GM21390 (cell line): ENCODE results near the gene JSRP1.
A peak's percentile ranks its signal among the peaks of the same experiment; 100 is the strongest.
"Not testable (repeated sequence)": the region's sequence is repeated elsewhere in the genome, so short reads cannot be mapped to it uniquely, and the experiment has no call there.

ENCODE experiments used
- ATAC-seq: cut with Tn5 transposase; IDR thresholded peaks from one replicate; pipeline ENCODE4 v1.9.1; 2021; ENCODE audit not compliant: unreplicated experiment

Gene JSRP1

DNA sequence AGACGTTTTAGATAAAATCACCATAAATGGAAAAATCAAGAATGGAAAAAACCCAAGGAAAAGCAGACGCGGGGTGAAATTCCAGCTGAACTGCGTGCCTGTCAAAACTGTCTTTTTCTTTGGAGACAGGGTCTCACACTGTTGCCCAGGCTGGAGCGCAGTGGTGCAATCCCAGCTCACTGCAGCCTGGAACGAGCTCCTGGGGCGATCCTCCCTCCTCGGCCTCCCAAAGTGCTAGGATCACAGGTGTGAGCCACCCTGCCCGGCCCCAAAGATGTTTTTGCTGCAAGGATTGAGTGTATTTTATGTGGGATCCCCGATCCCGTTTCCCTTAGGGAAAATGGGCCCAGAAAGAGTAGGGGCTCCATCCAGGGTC lies 26.6 kb upstream of the JSRP1 start:
- no peak for ATAC-seq

DNA sequence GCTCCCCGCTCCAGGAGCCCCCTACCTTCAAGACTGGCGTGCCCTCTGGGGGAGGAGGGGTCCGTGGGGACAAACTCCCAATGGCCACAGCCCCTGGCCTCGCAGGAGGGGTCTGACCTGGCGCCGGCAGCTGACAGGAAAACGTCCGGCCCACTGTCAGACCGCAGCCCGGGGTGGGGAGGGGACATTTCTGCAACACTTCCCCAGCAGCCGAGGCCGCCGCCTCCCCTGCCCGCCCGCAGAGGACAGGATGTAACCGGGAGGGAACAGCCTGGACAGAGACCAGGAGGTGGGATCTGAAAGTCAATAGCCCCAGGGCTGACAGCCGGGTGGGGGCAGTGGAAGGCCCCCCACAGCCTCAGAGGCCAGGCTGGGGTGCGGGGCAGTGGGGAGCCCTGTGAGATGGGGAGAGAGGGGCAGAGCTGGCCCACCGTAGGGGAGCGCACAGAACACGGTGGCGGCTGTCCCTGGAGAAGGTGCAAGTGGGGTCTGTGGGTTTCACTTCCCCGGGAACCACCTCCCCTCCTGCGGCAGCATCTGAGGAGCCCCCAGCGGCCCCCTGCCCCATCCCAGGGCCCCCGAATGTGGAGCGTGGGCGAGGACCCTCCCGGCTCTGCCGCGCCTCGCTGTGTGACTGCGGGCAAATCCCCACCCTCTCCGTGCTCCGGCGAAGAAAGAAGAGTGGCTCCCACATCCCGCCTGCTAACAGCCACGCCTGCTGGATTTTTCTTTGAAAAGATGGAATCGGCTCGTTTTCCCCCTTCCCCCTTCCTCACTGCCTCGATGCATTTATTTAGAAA lies 26.0 kb upstream of the JSRP1 start, which contains the start of gene PEAK3:
TSS of gene PEAK3 (minus strand) at position 114 of the 800 bp plus-strand sequence. CDS start 1,244 bp downstream, outside the sequence.
- no peak for ATAC-seq

DNA sequence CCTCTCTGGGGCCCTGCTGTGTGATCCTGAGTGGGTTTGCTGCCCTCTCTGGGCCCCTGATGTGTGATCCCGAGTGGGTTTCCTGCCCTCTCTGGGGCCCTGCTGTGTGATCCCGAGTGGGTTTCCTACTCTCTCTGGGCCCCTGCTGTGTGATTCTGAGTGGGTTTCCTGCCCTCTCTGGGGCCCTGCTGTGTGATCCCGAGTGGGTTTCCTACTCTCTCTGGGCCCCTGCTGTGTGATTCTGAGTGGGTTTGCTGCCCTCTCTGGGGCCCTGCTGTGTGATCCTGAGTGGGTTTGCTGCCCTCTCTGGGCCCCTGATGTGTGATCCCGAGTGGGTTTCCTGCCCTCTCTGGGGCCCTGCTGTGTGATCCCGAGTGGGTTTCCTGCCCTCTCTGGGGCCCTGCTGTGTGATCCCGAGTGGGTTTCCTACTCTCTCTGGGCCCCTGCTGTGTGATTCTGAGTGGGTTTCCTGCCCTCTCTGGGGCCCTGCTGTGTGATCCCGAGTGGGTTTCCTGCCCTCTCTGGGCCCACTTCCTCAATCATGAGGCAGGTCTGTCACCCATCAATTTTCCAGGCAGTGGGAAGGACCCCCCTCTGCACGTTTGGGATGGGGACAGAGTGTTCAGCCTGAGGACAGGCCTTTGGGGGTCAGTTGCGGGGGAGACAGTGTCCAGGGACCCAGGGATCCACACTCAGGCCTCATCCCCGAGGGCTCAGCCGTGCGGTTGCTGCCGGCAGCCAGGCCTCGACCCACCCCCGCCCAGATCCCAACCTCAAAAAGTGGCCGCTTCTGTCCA lies 25.2 kb upstream of the JSRP1 start:
- not testable (repeated sequence) for ATAC-seq

DNA sequence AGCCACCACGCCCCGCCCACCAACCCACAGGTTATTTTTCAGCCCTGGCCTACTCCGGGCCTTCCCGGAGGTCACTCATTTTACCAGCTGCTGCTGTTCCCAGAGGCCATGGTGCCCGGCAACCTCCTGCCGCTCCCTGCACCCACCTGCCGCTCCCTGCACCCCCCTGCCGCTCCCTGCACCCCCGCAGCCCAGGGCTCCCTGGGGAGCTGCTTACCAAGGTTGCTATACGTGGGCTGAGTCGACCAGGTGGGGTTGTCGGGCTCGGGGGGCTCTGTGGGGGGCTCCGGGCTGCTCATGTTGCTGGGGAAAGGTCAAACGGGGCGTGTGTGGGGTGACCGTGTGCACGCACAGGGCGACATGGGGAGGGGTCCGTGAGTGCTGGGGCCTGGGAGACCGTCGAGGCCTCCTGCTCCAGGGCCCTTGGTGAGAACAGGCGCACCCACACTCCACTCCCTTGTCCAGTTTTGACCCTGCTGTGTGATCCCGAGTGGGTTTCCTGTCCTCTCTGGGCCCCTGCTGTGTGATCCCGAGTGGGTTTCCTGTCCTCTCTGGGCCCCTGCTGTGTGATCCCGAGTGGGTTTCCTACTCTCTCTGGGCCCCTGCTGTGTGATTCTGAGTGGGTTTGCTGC lies 24.5 kb upstream of the JSRP1 start:
- ATAC-seq = no peak

DNA sequence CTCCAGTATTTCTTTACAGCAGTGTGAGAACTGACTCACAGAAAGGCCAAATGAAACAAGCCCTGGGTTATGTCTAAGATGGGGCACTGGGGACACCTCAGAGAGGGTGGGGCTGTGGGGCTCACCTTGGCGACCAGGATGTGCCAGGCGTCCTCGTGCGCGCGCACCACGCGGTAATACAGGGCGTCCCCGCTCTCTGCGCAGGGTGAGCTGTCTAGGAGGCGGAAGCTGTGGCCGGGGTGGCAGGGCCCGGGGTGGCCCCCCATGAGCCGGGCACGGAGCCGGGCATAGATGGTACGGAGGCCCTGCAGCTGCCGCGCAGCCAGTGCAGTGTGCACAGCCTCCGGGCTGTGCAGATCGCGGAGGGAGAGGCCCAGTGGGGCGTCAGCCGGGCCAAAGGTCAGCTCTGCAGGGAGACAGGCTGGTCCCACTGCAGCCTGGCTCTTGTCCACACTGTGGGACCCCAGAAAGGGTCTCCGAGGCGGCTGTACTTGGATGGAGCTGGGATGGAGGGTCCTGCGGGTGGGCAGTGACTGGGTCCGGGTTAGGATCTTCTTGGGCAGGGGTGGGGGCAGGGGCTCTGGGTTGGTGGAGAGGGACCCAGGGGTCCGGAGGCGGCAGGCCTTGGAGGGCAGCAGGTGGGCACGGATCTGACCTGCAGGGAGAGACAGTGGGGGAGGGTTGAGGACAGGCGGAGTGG lies 22.4 kb upstream of the JSRP1 start:
- ATAC-seq = no peak

DNA sequence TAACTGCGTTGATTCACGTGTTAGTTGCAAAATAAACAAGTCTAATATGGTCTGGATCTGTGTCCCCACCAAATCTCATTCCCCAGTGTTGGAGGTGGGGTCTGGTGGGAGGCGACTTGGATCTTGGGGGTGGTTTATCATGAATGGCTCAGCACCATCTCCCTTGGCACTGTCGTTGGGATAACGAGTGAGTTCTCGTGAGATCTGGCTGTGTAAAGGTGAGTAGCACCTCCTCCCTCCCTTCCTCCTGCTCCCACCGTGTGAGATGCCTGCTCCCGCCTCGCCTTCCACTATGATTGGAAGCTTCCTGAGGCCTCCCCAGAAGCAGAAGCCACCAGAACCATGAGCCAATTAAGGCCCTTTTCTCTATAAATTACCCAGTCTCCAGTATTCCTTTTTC lies 20.9 kb upstream of the JSRP1 start:
- ATAC-seq = no peak

DNA sequence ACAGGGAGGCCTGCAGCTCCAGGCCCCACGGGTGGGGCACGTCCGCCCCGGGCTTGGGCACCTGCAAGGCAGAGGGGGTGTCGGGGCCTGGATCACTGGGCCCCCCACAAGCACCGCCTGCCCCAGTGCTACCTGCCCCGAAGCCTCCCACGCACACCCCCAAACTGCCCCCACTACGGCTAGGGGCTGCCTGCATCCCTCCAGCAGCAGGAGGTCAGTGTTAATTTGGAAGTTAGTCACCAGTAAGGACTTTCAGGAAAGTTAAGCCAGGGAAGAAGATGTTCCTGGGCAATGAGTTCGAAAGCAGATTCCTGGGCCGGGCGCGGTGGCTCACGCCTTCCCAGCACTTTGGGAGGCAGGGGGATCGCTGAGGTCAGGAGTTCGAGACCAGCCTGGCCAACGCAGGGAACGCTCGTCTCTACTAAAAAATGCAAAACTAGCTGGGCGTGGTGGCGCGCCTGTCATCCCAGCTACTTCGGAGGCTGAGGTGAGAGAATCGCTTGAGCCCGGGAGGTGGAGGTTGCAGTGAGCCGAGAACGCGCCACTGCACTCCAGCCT lies 20.3 kb upstream of the JSRP1 start:
- ATAC-seq = no peak

DNA sequence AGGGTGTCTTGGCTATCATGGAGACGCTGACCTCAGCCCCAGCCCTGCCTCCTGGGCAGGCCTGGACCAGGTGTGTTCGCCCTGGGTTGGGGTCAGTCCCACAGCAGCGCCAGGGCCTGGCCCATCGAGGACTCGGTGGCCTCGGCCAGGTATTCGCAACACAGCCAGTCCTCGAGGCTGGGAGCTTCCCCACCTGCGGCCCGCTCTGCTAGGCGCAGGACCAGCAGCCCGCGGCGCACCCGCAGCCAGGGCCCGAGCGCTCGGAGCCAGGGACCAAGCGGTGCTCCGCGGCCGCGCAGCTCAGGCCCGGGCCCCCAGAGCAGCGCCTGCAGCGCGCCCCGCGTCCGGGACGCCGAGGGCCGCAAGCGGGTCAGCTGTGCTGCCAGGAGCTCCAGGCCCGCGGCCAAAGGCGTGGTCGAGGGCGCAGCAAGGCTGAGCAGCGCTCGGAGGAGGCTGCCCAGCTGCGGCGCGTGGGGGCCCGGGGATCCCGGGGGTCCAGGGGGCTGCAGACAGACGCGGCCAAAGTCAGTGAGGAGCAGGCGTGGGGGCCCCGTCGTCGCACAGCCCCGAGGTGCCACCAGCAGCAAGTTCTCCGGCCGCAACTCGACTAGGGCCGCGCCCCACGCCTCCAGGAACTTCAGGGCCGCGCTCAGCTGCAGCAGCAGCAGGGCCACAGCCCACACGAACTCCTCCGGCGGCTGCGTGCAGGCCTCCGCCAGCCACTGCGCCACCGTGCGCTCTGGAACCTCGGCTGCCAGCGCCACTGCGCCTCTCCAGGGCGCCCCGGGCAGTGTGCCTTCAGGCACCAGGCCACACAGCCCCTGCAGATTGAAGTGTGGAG lies 19.6 kb upstream of the JSRP1 start:
- no peak for ATAC-seq

DNA sequence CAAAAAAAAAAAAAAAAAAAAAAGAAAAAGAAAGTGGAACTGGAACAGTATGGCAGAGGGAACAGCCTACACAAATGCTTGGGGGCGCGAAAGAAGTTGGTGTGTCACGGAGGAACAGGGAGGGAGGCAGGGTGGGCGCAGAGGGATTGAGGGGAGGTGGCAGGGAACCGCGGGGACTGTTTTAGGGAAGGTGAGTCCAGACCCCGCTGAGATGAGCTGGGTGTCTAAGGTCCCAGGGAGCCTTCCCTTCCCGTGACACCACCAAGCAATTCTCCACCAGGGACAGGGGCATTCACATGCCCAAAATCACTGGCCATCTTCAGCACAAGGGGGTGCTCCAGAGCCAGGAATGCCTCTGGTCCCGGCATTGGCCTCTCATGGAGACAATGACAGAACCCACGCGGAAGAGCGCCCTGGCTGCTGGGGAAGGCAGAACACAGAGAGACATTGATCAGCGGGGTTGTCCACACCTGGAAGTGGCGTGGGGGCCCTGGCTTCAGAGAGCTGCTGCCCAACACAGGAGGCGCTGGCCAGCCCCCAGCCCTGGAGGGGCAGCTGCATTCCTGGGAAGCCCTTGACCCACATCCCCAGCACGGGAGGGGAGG lies 18.8 kb upstream of the JSRP1 start:
- ATAC-seq = no peak

DNA sequence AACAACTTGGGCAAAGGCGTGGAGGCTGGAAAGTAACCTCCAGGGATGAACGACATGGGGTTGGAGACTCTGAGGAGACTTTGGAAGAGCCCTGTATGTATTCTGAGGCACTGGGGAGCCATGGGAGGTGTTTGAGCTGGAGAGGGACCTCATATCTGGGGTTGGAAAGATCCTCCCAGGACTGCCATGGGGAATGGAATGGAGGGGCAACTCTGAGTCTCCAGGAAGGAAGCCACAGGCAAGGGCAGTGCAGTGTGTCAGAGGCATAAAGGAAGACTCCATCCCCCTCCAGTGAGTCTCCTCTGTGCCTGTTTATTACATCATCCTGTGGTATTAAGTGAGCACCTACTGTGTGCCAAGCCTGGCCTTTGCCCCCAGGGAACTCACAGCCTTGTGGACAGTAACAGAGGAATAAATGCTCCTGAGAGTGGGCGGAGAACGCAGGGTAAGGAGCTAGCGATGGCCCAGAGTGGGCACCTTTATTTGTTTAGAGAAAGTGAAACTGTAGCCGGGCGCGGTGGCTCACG lies 18.0 kb upstream of the JSRP1 start:
- no peak for ATAC-seq

DNA sequence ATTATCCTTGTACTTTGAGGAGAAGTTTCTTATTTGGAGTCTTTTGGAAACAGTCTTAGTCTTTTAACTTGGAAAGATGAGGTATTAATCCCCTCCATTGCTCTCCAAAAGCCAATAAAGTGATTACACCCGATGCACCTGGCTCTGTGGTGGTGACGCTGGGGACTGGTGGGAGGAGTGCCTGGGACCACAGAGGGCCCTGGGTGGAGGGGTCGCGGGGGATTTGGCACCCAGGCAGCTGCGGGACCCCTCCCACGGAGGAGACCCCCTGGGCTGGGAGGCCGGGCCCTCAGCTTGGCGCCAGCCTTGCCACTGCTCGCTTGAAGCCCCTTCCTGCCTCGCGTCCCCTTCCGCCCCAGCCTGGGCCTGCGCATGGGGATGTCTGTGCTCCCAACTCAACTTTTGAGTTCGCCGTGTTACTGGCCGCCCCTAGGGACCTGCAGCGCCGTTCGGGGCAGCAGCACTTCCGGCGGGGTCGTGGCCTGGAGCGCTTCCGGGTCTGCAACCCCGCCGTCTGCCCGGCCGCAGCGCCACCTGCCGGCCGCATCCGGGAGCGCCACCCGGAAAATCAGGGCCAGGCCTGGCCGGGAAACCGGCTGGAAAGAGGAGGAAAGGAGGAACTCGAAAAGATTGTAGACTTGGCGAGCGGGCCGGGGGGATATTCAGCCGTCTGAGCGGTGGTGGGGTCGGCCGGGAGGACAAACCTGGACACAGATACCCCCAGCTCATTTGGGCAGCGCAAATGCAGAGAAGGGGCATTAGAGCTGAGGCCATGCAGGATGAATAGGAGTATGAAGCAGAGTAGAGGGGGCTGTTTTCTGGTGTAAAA lies 17.4 kb upstream of the JSRP1 start:
- no peak for ATAC-seq

DNA sequence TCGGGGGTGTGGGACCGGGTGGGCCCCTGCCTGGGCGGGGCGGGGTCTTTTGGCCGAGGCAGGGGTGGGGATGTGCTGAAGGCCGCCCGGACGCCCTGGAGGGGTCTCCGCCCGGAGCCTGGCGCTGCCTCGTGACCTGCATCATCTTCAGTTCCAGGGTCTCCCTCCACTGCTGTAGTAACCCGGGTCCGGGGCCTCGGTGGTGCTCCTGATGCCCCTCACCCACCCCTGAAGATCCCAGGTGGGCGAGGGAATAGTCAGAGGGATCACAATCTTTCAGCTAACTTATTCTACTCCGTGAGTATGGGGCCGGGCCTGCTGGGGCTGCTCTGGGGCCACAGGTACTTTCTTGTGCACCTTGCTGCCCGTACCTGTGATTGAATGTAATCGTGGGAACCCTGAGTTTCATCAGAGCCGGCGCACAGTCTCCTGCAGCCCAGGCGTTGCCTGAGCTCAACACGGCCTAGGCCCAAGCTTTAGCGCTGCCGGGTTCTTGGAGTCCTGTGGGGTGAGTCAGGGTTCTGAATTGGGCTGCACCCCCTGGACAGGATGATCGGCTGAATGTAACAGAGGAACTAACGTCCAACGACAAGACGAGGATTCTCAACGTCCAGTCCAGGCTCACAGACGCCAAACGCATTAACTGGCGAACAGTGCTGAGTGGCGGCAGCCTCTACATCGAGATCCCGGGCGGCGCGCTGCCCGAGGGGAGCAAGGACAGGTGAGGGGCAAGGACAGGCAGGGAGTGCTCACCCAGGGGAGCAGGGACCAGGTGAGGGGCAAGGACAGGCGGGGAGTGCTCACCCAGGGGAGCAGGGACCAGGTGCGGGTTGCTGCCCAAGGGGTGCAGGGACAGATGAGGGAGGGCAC lies 15.3 kb upstream of the JSRP1 start:
- no peak for ATAC-seq

DNA sequence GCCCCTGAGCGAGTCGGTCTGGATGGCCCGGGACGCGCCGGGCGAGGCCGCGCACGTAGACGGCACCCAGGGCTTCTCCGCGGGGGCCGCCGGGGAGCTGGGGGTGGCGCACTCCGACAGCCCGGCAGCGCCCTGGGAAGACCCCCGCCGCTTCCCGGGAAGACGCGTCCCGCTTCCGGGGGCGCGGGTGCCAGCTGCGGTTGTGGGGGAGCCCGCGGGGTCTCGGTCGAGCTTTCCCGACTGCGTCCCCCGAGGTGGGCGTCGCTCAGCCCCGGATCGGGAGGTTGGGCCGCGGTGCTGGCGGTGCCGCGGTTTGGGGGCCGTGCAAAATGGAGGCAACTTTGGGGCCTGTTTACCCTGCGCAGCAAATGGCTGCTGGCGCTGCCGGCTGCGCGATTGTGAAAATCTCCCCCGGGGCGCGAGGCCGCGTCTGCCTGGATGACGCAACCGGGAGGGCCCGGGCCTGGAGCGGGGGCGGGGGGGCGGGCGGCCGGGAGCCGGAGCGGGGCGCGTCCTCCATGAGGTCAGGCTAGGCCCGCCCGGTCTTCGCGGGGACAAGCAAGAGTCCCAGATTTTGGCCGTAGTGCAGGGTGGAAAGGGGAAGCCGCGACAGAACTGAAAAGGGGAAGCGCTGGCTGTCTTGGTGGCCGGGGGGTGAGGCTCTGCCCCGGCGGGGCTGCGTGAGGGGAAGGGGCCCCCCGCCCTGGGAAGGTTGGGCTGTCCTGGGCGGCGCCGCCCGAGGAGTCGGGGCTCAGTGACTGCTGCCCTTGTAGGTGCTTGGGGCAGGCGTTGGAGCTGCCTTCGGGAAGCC lies 14.4 kb upstream of the JSRP1 start:
- no peak for ATAC-seq

DNA sequence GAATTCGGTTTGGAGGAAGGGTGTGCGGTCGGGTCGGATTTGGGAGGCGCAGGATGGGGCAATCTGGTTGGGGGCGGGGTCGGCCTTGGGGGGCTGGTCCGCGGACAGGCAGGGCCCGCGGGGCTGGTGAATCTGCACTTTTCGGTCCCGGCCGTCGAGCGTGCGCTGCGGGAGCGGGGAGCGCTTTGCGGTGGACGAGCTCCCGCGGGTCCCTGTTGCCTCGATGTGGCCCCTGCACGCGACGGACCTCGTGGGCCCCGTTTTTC lies 13.9 kb upstream of the JSRP1 start:
- no peak for ATAC-seq

DNA sequence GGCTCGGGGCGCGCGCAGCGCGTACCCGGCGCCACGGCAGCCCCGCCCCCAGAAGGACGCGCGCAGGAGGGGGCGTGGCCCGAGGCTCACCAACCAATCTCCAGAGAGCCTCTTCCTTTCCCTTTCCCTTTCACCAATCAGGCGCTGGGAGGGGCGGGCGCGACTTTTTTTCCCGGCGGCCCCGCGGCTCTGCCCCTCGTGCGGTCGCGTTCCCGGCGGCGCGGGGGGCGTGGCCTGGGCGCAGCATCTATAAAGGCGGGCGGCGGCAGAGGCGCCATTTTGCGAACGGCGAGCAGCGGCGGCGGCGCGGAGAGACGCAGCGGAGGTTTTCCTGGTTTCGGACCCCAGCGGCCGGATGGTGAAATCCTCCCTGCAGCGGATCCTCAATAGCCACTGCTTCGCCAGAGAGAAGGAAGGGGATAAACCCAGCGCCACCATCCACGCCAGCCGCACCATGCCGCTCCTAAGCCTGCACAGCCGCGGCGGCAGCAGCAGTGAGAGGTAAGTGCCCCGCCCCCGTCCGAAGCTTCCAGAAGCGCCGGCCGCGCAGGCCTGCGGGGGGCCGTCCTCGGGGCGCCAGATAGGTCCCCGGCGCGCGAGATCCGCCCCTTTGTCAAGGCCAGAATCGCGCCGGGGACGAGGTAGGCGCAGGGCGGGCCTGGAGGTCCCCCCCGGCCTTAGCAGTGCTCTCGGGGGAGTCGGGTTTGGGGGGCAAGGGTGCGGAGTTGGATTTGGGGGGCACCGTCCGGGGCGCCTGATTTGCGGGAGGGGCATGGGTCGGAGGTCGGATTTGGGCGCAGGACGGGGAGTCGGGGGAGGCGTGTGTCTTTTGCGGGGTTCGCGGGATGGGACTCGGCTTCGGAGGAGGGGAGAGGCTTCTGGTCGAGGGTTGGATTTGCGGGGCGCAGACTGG lies 13.3 kb upstream of the JSRP1 start:
- peak; percentile 44 for ATAC-seq

DNA sequence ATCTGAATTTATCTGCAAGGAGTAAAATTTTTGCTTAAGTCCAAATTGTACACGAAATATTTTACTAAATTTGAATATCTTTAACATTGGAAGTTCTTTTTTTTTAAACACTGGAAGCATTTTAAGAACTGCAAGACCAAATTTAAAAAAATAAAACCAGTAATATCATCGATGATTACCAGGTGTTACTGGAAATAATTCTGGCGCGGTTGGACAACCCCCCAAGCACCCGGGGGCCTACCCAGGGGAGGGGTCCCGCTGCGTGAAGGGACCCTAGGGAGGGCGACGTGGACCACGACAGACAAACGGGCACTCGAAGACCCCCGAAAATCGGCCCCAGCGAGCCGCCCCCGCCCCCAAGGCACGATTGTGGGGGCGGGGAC lies 12.6 kb upstream of the JSRP1 start:
- ATAC-seq = no peak
